Activated CD8-positive, alpha-beta T cell treated with anti-CD3 and anti-CD28 coated beads for 36 hours (primary cell): Measurements from ENCODE around the gene SPRED1. TPM values are rescaled to one million over a fixed set of nuclear protein-coding genes. Genes with fewer than 3 reads are reported as not detected.

Source experiments
- ATAC-seq: fragments of 200-7000 bp; cut with Tn5 transposase; one replicate; pipeline ENCODE4 v1.10.0; 2021; ENCODE audit warnings: mild to moderate bottlenecking, moderate library complexity
- CTCF ChIA-PET: fragments of 350-600 bp; sonication (Branson Sonifier 250); formaldehyde crosslinking; loops from one replicate; lab custom pipeline; 2021; ENCODE audit warnings: antibody characterized with exemption; lab: Charles Lee
- POLR2A ChIA-PET: fragments of 350-600 bp; sonication (Branson Sonifier 250); formaldehyde crosslinking; loops from one replicate; lab custom pipeline; 2021; ENCODE audit warnings: antibody characterized with exemption; lab: Charles Lee
- DNase-seq: peaks from one replicate; pipeline ENCODE4 v3.0.0-alpha.2; 2020
- H3K27ac Mint-ChIP-seq: one replicate; pipeline ENCODE4 v1.8.0; 2021; ENCODE audit warnings: mild to moderate bottlenecking, mixed read lengths
- H3K27me3 Mint-ChIP-seq: one replicate; pipeline ENCODE4 v1.8.0; 2021; ENCODE audit warnings: mixed read lengths
- H3K36me3 Mint-ChIP-seq: one replicate; pipeline ENCODE4 v1.8.0; 2021; ENCODE audit warnings: low read depth, mixed read lengths
- H3K4me1 Mint-ChIP-seq: one replicate; pipeline ENCODE4 v1.8.0; 2021; ENCODE audit warnings: low read depth, mixed read lengths
- H3K4me3 Mint-ChIP-seq: one replicate; pipeline ENCODE4 v1.8.0; 2021; ENCODE audit warnings: mild to moderate bottlenecking, moderate library complexity, mixed read lengths
- H3K9me3 Mint-ChIP-seq: one replicate; pipeline ENCODE4 v1.8.0; 2021; ENCODE audit warnings: mixed read lengths
- CTCF ChIP-seq: fragments of 200-600 bp; IDR thresholded peaks from one replicate; pipeline ENCODE4 v1.8.0; 2022; ENCODE audit warnings: antibody characterized with exemption, mild to moderate bottlenecking
- intact Hi-C: fragments of 100-400 bp; cut with micrococcal nuclease; formaldehyde crosslinking; loops from one replicate; pipeline ENCODE4 v1.10.0; 2022
- total RNA-seq, 2 experiments: library from RNA; stranded (reverse); gene quantifications; one replicate each; pipeline ENCODE4 v1.2.3, GENCODE V29; 2021

Gene SPRED1
- under 1 TPM; 0.77 to 0.96 TPM for total RNA-seq

GRCh38 chr15:38252481-38253350, at the start of gene SPRED1:
Gene SPRED1 (plus strand): TSS chr15:38252836. CDS start chr15:38253186, 350 bp downstream.
- intact Hi-C loops: loop anchor here (10.0 kb wide), 2 partner anchors 62 to 188 kb away; no protein-coding TSS in a partner anchor
- H3K9me3 Mint-ChIP-seq: no peaks in the 10 kb centered on the region
- peak; percentile 44 for DNase-seq
- peak within 1 kb of the TSS; percentile 58 for H3K27ac Mint-ChIP-seq
- peak within 1 kb of the TSS; percentile 80 for H3K4me3 Mint-ChIP-seq
- ChIA-PET CTCF (interaction anchor here (0.9 to 1.7 kb wide), 6 partner anchors 12 to 437 kb away, joined by 3 to 7 read pairs (median 4); no protein-coding TSS in a partner anchor), POLR2A (interaction anchor here (1.6 kb wide), 1 partner anchor 55 kb away, joined by 3 read pairs; no protein-coding TSS in a partner anchor)
- ATAC-seq: peak; percentile 21
- peaks cover 23% of the 10 kb centered on the region for H3K4me1 Mint-ChIP-seq
- TF ChIP-seq CTCF: no peak
- H3K27me3 Mint-ChIP-seq: peaks cover 33% of the 10 kb centered on the region
- H3K36me3 Mint-ChIP-seq: no peaks in the 10 kb centered on the region

- H3K9me3 Mint-ChIP-seq: no peaks in the 10 kb centered on the region
- H3K27ac Mint-ChIP-seq: no peak overlapping the region
- POLR2A ChIA-PET: no interaction called here
- H3K4me3 Mint-ChIP-seq: no peak overlapping the region
- CTCF ChIA-PET: no interaction called here
- DNase-seq (no peak), ATAC-seq (no peak)
- peaks cover 22% of the 10 kb centered on the region for H3K27me3 Mint-ChIP-seq
- TF ChIP-seq CTCF: no peak
- H3K36me3 Mint-ChIP-seq: no peaks in the 10 kb centered on the region
- no peaks in the 10 kb centered on the region for H3K4me1 Mint-ChIP-seq
- intact Hi-C loops: no loop called here
Observed at GRCh38 chr15:38205526-38206272, 46.9 kb upstream of the SPRED1 start.

- CTCF ChIA-PET: interaction anchor here (0.9 kb wide), 1 partner anchor 9 kb away, joined by 4 read pairs; no protein-coding TSS in a partner anchor
- no peak for TF ChIP-seq CTCF
- Mint-ChIP-seq H3K4me3 (no peak overlapping the region), H3K36me3 (no peaks in the 10 kb centered on the region), H3K4me1 (no peaks in the 10 kb centered on the region), H3K27me3 (peaks cover 18% of the 10 kb centered on the region), H3K9me3 (no peaks in the 10 kb centered on the region), H3K27ac (no peak overlapping the region)
- POLR2A ChIA-PET: no interaction called here
- no peak for DNase-seq
- intact Hi-C loops: no loop called here
- no peak for ATAC-seq
Observed at GRCh38 chr15:38207621-38208020, 45.0 kb upstream of the SPRED1 start.

GRCh38 chr15:38208206-38208605, 44.4 kb upstream of the SPRED1 start:
- Mint-ChIP-seq H3K9me3 (no peaks in the 10 kb centered on the region), H3K4me3 (no peak overlapping the region), H3K27ac (no peak overlapping the region), H3K4me1 (no peaks in the 10 kb centered on the region), H3K27me3 (peaks cover 17% of the 10 kb centered on the region), H3K36me3 (no peaks in the 10 kb centered on the region)
- ChIA-PET CTCF (interaction anchor here (0.9 kb wide), 1 partner anchor 9 kb away, joined by 4 read pairs; no protein-coding TSS in a partner anchor), POLR2A (no interaction called here)
- intact Hi-C loops: no loop called here
- no peak for ATAC-seq
- no peak for TF ChIP-seq CTCF
- DNase-seq: no peak
